Loucy (cell line): ENCODE results near the gene SAMD4A.

Source experiments
- EZH2phosphoT487 ChIP-seq: fragments of 200-600 bp; IDR thresholded peaks from 2 replicates; pipeline ENCODE4 v1.6.1; 2018; ENCODE audit warnings: antibody characterized with exemption, mild to moderate bottlenecking, moderate library complexity, borderline replicate concordance
- TF ChIP-seq, protein P1 (sequence below): fragments of 200-600 bp; sonication (generic); conservative IDR thresholded peaks from 2 replicates; pipeline ENCODE4 v1.5.1; 2014; ENCODE audit warnings: mild to moderate bottlenecking, antibody characterized with exemption, low read length

- TF ChIP-seq, protein P1, sequence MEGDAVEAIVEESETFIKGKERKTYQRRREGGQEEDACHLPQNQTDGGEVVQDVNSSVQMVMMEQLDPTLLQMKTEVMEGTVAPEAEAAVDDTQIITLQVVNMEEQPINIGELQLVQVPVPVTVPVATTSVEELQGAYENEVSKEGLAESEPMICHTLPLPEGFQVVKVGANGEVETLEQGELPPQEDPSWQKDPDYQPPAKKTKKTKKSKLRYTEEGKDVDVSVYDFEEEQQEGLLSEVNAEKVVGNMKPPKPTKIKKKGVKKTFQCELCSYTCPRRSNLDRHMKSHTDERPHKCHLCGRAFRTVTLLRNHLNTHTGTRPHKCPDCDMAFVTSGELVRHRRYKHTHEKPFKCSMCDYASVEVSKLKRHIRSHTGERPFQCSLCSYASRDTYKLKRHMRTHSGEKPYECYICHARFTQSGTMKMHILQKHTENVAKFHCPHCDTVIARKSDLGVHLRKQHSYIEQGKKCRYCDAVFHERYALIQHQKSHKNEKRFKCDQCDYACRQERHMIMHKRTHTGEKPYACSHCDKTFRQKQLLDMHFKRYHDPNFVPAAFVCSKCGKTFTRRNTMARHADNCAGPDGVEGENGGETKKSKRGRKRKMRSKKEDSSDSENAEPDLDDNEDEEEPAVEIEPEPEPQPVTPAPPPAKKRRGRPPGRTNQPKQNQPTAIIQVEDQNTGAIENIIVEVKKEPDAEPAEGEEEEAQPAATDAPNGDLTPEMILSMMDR = no peak
- no peak for TF ChIP-seq EZH2phosphoT487
Observed at GRCh38 chr14:54783660-54784015, 216.7 kb downstream of the SAMD4A start.
